Ovary (tissue), 3 donors: Measurements from ENCODE around the gene LSM14B.

Experiments used
- EP300 ChIP-seq: sonication (generic); formaldehyde crosslinking; IDR thresholded peaks from one replicate; pipeline ENCODE4 v1.6.1; 2017; ENCODE audit warnings: antibody characterized with exemption
- POLR2A ChIP-seq: fragments of 450-650 bp; IDR thresholded peaks from one replicate; pipeline ENCODE4 v1.6.1; 2017; ENCODE audit warnings: antibody characterized with exemption, mild to moderate bottlenecking, moderate library complexity
- TF ChIP-seq, protein P1 (sequence below), 3 donors: fragments of 450-650 bp in 2 of 3; fragments of 200-600 bp in 1 of 3; IDR thresholded peaks; one replicate each; pipeline versions ENCODE4 v1.5.1 to v1.8.0; 2016 to 2022; ENCODE audit warnings: antibody characterized with exemption in 3 of 3, mild to moderate bottlenecking in 1 of 3
- donor health status: DM: no; HTN: no; CAD: no.

DNA sequence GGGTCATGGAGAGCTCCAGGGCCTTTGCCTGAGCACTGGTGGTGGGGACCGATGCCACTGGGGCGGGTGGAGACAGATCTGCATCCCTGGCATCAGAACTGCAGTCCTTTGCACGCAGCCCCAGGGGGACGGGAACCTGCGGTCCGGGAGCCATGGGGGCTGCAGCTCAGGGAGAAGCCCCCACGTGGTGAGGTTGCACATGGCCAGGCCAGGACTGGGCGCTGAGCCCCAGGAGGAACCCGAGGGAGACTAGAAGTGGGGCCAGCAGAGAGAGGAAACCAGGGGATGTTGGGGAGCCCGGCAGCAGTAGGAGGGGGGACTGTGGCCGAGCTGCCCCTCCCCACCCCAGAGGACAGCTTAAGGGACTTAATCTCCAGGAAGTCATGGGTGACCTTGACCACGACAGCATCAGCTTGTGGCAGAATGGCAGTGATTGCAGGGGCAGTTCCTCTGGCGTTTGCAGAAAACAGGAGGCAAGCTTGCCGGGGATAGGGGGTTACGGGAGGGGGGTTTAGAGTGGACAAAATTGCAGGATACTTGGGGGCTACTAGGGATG is 18.0 kb upstream of the LSM14B start:
- TF ChIP-seq, protein P1, sequence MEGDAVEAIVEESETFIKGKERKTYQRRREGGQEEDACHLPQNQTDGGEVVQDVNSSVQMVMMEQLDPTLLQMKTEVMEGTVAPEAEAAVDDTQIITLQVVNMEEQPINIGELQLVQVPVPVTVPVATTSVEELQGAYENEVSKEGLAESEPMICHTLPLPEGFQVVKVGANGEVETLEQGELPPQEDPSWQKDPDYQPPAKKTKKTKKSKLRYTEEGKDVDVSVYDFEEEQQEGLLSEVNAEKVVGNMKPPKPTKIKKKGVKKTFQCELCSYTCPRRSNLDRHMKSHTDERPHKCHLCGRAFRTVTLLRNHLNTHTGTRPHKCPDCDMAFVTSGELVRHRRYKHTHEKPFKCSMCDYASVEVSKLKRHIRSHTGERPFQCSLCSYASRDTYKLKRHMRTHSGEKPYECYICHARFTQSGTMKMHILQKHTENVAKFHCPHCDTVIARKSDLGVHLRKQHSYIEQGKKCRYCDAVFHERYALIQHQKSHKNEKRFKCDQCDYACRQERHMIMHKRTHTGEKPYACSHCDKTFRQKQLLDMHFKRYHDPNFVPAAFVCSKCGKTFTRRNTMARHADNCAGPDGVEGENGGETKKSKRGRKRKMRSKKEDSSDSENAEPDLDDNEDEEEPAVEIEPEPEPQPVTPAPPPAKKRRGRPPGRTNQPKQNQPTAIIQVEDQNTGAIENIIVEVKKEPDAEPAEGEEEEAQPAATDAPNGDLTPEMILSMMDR (IDR thresholded peaks at IDR 0.05), result no peak
- TF ChIP-seq POLR2A (no peak), EP300 (no peak)
